Thyroid gland (tissue), 4 donors: ENCODE data around the gene LIN52.

ENCODE experiments used
- POLR2A ChIP-seq, 2 donors: fragments of 450-650 bp; IDR thresholded peaks; one replicate each; pipeline ENCODE4 v1.6.1; 2017; ENCODE audit warnings: antibody characterized with exemption in 2 of 2, mild to moderate bottlenecking in 2 of 2, moderate library complexity in 1 of 2
- TF ChIP-seq, protein P1 (sequence below), 6 experiments: fragments of 200-600 bp in 3 of 6; fragments of 450-650 bp in 3 of 6; sonication (generic) in 3 of 6; IDR thresholded peaks; one replicate each; pipeline ENCODE4 v1.5.1; 2016 to 2019; ENCODE audit warnings: antibody characterized with exemption in 6 of 6, mild to moderate bottlenecking in 2 of 6, inconsistent platforms in 1 of 6, moderate library complexity in 1 of 6

DNA sequence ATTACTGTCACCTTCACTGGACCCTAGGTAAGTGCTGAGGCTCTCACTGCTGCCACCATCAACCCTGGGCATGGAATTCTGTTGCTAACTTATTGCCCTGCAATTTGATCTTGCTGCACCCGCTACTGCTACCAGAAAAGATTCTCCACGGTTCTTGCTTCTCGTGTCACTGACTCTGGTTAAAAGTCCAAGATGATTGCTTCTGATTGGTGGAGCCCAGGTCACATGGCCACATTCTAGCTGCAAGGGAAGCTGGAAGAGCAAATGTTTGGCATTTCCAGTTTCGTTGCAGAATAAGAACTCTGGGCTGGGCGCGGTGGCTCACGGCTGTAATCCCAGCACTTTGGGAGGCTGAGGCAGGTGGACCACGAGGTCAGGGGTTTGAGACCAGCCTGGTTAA, 147.0 kb downstream of the LIN52 start:
- no peak for TF ChIP-seq POLR2A (IDR thresholded peaks at IDR 0.05)
- TF ChIP-seq, protein P1, sequence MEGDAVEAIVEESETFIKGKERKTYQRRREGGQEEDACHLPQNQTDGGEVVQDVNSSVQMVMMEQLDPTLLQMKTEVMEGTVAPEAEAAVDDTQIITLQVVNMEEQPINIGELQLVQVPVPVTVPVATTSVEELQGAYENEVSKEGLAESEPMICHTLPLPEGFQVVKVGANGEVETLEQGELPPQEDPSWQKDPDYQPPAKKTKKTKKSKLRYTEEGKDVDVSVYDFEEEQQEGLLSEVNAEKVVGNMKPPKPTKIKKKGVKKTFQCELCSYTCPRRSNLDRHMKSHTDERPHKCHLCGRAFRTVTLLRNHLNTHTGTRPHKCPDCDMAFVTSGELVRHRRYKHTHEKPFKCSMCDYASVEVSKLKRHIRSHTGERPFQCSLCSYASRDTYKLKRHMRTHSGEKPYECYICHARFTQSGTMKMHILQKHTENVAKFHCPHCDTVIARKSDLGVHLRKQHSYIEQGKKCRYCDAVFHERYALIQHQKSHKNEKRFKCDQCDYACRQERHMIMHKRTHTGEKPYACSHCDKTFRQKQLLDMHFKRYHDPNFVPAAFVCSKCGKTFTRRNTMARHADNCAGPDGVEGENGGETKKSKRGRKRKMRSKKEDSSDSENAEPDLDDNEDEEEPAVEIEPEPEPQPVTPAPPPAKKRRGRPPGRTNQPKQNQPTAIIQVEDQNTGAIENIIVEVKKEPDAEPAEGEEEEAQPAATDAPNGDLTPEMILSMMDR (IDR thresholded peaks at IDR 0.05): no peak
